Upper lobe of left lung (tissue), 4 donors: ENCODE results near the gene VTA1.

Source experiments
- CTCF ChIP-seq, 6 experiments: fragments of 450-650 bp in 4 of 6; fragments of 200-600 bp in 2 of 6; sonication (generic) in 2 of 6; IDR thresholded peaks; one replicate each; pipeline ENCODE4 v1.5.1; 2016 to 2019; ENCODE audit warnings: antibody characterized with exemption in 6 of 6
- EP300 ChIP-seq, 4 donors: sonication (generic); formaldehyde crosslinking; IDR thresholded peaks; one replicate each; pipeline ENCODE4 v1.5.1; 2017; ENCODE audit warnings: antibody characterized with exemption in 4 of 4, control low read depth in 2 of 4
- POLR2A ChIP-seq, 4 donors: fragments of 450-650 bp; IDR thresholded peaks; one replicate each; pipeline ENCODE4 v1.5.1; 2016 to 2017; ENCODE audit warnings: antibody characterized with exemption in 4 of 4, mild to moderate bottlenecking in 2 of 4
- POLR2AphosphoS5 ChIP-seq, 2 donors: sonication (generic); formaldehyde crosslinking; IDR thresholded peaks; one replicate each; pipeline ENCODE4 v1.5.1; 2017; ENCODE audit warnings: antibody characterized with exemption in 2 of 2

- TF ChIP-seq CTCF (IDR thresholded peaks at IDR 0.05) = no peak
- no peak for TF ChIP-seq POLR2AphosphoS5 (IDR thresholded peaks at IDR 0.05)
- no peak for TF ChIP-seq EP300 (IDR thresholded peaks at IDR 0.05)
- TF ChIP-seq POLR2A (IDR thresholded peaks at IDR 0.05) = no peak
Observed at GRCh38 chr6:142241061-142241460, 94.0 kb downstream of the VTA1 start.
